B cell (primary cell): ENCODE results near the gene HTR1A. TPM values are rescaled to one million over a fixed set of nuclear protein-coding genes. Genes with fewer than 3 reads are reported as not detected.

Experiments used
- ATAC-seq: fragments of 200-7000 bp; cut with Tn5 transposase; one replicate; pipeline ENCODE4 v1.10.0; 2021; ENCODE audit warnings: low read depth, mild to moderate bottlenecking, moderate number of reproducible peaks, moderate library complexity
- CTCF ChIA-PET: fragments of 350-600 bp; sonication (Branson Sonifier 250); formaldehyde crosslinking; loops from one replicate; lab custom pipeline; 2021; ENCODE audit warnings: antibody characterized with exemption, inconsistent platforms; lab: Charles Lee
- POLR2A ChIA-PET: fragments of 350-600 bp; sonication (Branson Sonifier 250); formaldehyde crosslinking; loops from one replicate; lab custom pipeline; 2021; ENCODE audit warnings: antibody characterized with exemption; lab: Charles Lee
- DNase-seq: peaks from one replicate; pipeline ENCODE4 v3.0.0; 2013
- H2AFZ ChIP-seq: 2 replicates; pipeline ENCODE4 v1.6.1; 2012; ENCODE audit warnings: mild to moderate bottlenecking, low read depth, low read length; ENCODE audit not compliant: insufficient read depth, poor library complexity, severe bottlenecking
- H3K27ac ChIP-seq, 2 donors: 1 replicate in 1 of 2; 2 replicates in 1 of 2; pipeline ENCODE4 v1.5.1; 2012 to 2013; ENCODE audit warnings: low read length in 2 of 2, mild to moderate bottlenecking in 2 of 2, moderate library complexity in 1 of 2
- H3K27me3 ChIP-seq, 4 experiments: fragments of 200-600 bp in 1 of 4; sonication (generic) in 1 of 4; replicated peaks in 1 of 4; 1 replicate in 2 of 4; 2 replicates in 2 of 4; pipeline versions ENCODE4 v1.6.1 to v1.7.0; 2013 to 2016; ENCODE audit warnings: low read length in 3 of 4, mild to moderate bottlenecking in 2 of 4, mixed read lengths in 1 of 4, moderate library complexity in 1 of 4; ENCODE audit not compliant: insufficient read depth in 4 of 4, control insufficient read depth in 3 of 4; ENCODE audit errors: control extremely low read depth in 1 of 4
- H3K36me3 ChIP-seq, 2 experiments: replicated peaks in 1 of 2; 1 replicate in 1 of 2; 2 replicates in 1 of 2; pipeline versions ENCODE4 v1.6.1 to v1.7.1; 2013; ENCODE audit warnings: low read length in 1 of 2; ENCODE audit not compliant: insufficient read depth in 2 of 2, control insufficient read depth in 1 of 2; ENCODE audit errors: control extremely low read depth in 1 of 2, extremely low read depth in 1 of 2
- H3K4me1 ChIP-seq, 2 donors: fragments of 200-600 bp in 1 of 2; sonication (generic) in 1 of 2; 1 replicate in 1 of 2; 2 replicates in 1 of 2; pipeline versions ENCODE4 v1.5.1 to v1.6.1; 2013 to 2017; ENCODE audit warnings: low read length in 2 of 2; ENCODE audit not compliant: control insufficient read depth in 2 of 2, insufficient read depth in 2 of 2
- H3K4me2 ChIP-seq: replicated peaks from 2 replicates; pipeline ENCODE3; 2012; ENCODE audit warnings: mild to moderate bottlenecking, low read depth, low read length; ENCODE audit not compliant: poor library complexity, severe bottlenecking
- H3K4me3 ChIP-seq, 5 experiments: fragments of 200-600 bp in 1 of 5; sonication (generic) in 1 of 5; 1 replicate in 3 of 5; 2 replicates in 2 of 5; pipeline versions ENCODE4 v1.5.1 to v1.7.0; 2011 to 2016; ENCODE audit warnings: low read length in 4 of 5, mild to moderate bottlenecking in 4 of 5, low read depth in 2 of 5, control low read depth in 1 of 5, moderate library complexity in 1 of 5; ENCODE audit not compliant: insufficient read depth in 1 of 5; ENCODE audit errors: control extremely low read depth in 1 of 5, extremely low read depth in 1 of 5
- H3K79me2 ChIP-seq: fragments of 200-600 bp; sonication (generic); one replicate; pipeline ENCODE4 v1.6.0; 2016; ENCODE audit warnings: low read length; ENCODE audit not compliant: control insufficient read depth, insufficient read depth
- H3K9ac ChIP-seq: fragments of 200-600 bp; sonication (generic); 2 replicates; pipeline ENCODE4 v1.6.1; 2017; ENCODE audit warnings: mild to moderate bottlenecking, low read length, moderate library complexity
- H3K9me3 ChIP-seq, 3 donors: one replicate each; pipeline versions ENCODE4 v1.6.1 to v1.7.1; 2013; ENCODE audit warnings: low read length in 2 of 3; ENCODE audit not compliant: control insufficient read depth in 2 of 3, insufficient read depth in 1 of 3; ENCODE audit errors: control extremely low read depth in 1 of 3
- H4K20me1 ChIP-seq: 2 replicates; pipeline ENCODE4 v1.6.0; 2012; ENCODE audit warnings: mild to moderate bottlenecking, low read length; ENCODE audit not compliant: insufficient read depth, control insufficient read depth, poor library complexity, severe bottlenecking
- H3K27ac Mint-ChIP-seq: one replicate; pipeline ENCODE4 v1.8.0; 2021; ENCODE audit warnings: mixed read lengths
- H3K27me3 Mint-ChIP-seq: one replicate; pipeline ENCODE4 v1.8.0; 2021; ENCODE audit warnings: mixed read lengths
- H3K4me1 Mint-ChIP-seq: one replicate; pipeline ENCODE4 v1.8.0; 2021; ENCODE audit warnings: mixed read lengths
- H3K4me3 Mint-ChIP-seq: one replicate; pipeline ENCODE4 v1.8.0; 2021; ENCODE audit warnings: mixed read lengths
- H3K9me3 Mint-ChIP-seq: one replicate; pipeline ENCODE4 v1.8.0; 2022; ENCODE audit warnings: mixed read lengths; ENCODE audit not compliant: insufficient read depth
- CTCF ChIP-seq: fragments of 200-600 bp; IDR thresholded peaks from one replicate; pipeline ENCODE4 v1.8.0; 2022; ENCODE audit warnings: antibody characterized with exemption, mild to moderate bottlenecking
- EZH2 ChIP-seq: IDR thresholded peaks from 2 replicates; pipeline ENCODE4 v1.6.1; 2012; ENCODE audit warnings: borderline replicate concordance, low read depth, mild to moderate bottlenecking, moderate library complexity, low read length; ENCODE audit not compliant: insufficient read depth, poor library complexity, severe bottlenecking
- WGBS: methylation state at CpG from one replicate; pipeline ENCODE4 v1.1.5; 2013; ENCODE audit warnings: missing lambda C conversion rate; ENCODE audit not compliant: insufficient coverage; 5-methylcytosine and 5-hydroxymethylcytosine counted together
- intact Hi-C: fragments of 100-400 bp; cut with micrococcal nuclease; formaldehyde crosslinking; loops from one replicate; pipeline ENCODE4 v1.10.0; 2022
- polyA plus RNA-seq: library from polyadenylated mRNA; depleted of rRNA; stranded (reverse); fragments of >200 nt; gene quantifications from 2 replicates; pipeline ENCODE4 v1.2.3, GENCODE V29; 2012
- total RNA-seq, 2 donors: library from RNA; stranded (reverse); fragments of 120-200 nt in 1 of 2; gene quantifications; 1 replicate in 1 of 2; 2 replicates in 1 of 2; pipeline versions ENCODE4 v1.2.3 to v1.2.4, GENCODE V29; 2013 to 2022

The HTR1A gene
- total and polyA plus RNA-seq, 2 donors (not counting 1 experiment from before 2014, with no cell fraction given), result not detected

GRCh38 chr5:63916786-63917185 is 45.5 kb downstream of the HTR1A start:
- CTCF ChIA-PET, result no interaction called here
- TF ChIP-seq EZH2 (no peak), CTCF (no peak)
- Histone ChIP-seq H3K9me3 (peaks cover 0 to 2% (median 0%) of the 10 kb centered on the region in 3 donors), H3K4me1 (no peaks in the 10 kb centered on the region), H3K4me3 (no peak overlapping the region), H2AFZ (no peak overlapping the region), H3K4me2 (no peak overlapping the region), H3K9ac (no peak overlapping the region), H3K27ac (no peak overlapping the region), H3K79me2 (no peaks in the 10 kb centered on the region), H3K36me3 (no peaks in the 10 kb centered on the region), H4K20me1 (no peaks in the 10 kb centered on the region), H3K27me3 (no peaks in the 10 kb centered on the region)
- Mint-ChIP-seq H3K4me1 (no peaks in the 10 kb centered on the region), H3K9me3 (peaks cover 7% of the 10 kb centered on the region), H3K27ac (no peak overlapping the region), H3K27me3 (no peaks in the 10 kb centered on the region), H3K4me3 (no peak overlapping the region)
- intact Hi-C loops, result no loop called here
- POLR2A ChIA-PET, result no interaction called here
- DNase-seq, result no peak
- no peak for ATAC-seq

- Histone ChIP-seq H3K4me3 (no peak overlapping the region), H3K27me3 (no peaks in the 10 kb centered on the region), H3K9me3 (peaks cover 0 to 2% (median 0%) of the 10 kb centered on the region in 3 donors), H3K9ac (no peak overlapping the region), H3K79me2 (no peaks in the 10 kb centered on the region), H3K4me2 (no peak overlapping the region), H4K20me1 (no peaks in the 10 kb centered on the region), H3K4me1 (no peaks in the 10 kb centered on the region), H3K27ac (no peak overlapping the region), H2AFZ (no peak overlapping the region), H3K36me3 (no peaks in the 10 kb centered on the region)
- WGBS, result 100% methylated on average over 1 of the region's 1 CpG
- H3K9me3 Mint-ChIP-seq, result peaks cover 9% of the 10 kb centered on the region
- H3K27ac Mint-ChIP-seq, result no peak overlapping the region
- ChIA-PET CTCF (no interaction called here), POLR2A (no interaction called here)
- DNase-seq (no peak), ATAC-seq (no peak)
- H3K4me3 Mint-ChIP-seq, result no peak overlapping the region
- TF ChIP-seq EZH2 (no peak), CTCF (no peak)
- intact Hi-C loops, result no loop called here
- H3K4me1 Mint-ChIP-seq, result no peaks in the 10 kb centered on the region
- no peaks in the 10 kb centered on the region for H3K27me3 Mint-ChIP-seq
These were observed 50.4 kb downstream of the HTR1A start for GRCh38 chr5:63911871-63912270.

Other genes starting within 250 kb of the HTR1A start
- gene RNF180, start 203.4 kb upstream of the HTR1A start, total RNA-seq, result not detected in 2 replicates
- not detected in 2 replicates for gene RNF180, start 203.4 kb upstream of the HTR1A start, polyA plus RNA-seq